Lower lobe of right lung (tissue), 2 donors: ENCODE results near the gene COL5A1. TPM values are rescaled to one million over a fixed set of nuclear protein-coding genes. Genes with fewer than 3 reads are reported as not detected.

Experiments used
- ATAC-seq, 2 donors: fragments of 200-7000 bp; cut with Tn5 transposase; one replicate each; pipeline ENCODE4 v1.9.1; 2020 to 2022; ENCODE audit warnings: mild to moderate bottlenecking in 2 of 2, moderate library complexity in 2 of 2
- DNase-seq: peaks from one replicate; pipeline ENCODE4 v3.0.0-alpha.2; 2020
- H3K27ac ChIP-seq: fragments of 200-600 bp; one replicate; pipeline ENCODE4 v1.8.0; 2022
- H3K27me3 ChIP-seq: fragments of 200-600 bp; one replicate; pipeline ENCODE4 v1.8.0; 2022; ENCODE audit warnings: low read depth
- H3K36me3 ChIP-seq: fragments of 200-600 bp; one replicate; pipeline ENCODE4 v1.8.0; 2022; ENCODE audit warnings: mild to moderate bottlenecking
- H3K4me1 ChIP-seq: fragments of 200-600 bp; one replicate; pipeline ENCODE4 v1.8.0; 2022
- H3K4me3 ChIP-seq: fragments of 200-600 bp; one replicate; pipeline ENCODE4 v1.8.0; 2022; ENCODE audit warnings: mild to moderate bottlenecking
- H3K9me3 ChIP-seq: fragments of 200-600 bp; one replicate; pipeline ENCODE4 v1.8.0; 2022
- CTCF ChIP-seq: fragments of 200-600 bp; IDR thresholded peaks from one replicate; pipeline ENCODE4 v1.8.0; 2022; ENCODE audit warnings: antibody characterized with exemption, mild to moderate bottlenecking
- intact Hi-C: fragments of 100-400 bp; cut with DNase I; formaldehyde crosslinking; loops from one replicate; pipeline ENCODE4 v1.11.0; 2022
- total RNA-seq: library from RNA; stranded (reverse); fragmentation: NEBNext Ultra II Directional; extraction: Animal tissue kit (Norgen Biotek cat#: 25700); gene quantifications from one replicate; pipeline ENCODE4 v1.2.1, GENCODE V29; 2021
- donor health status: DM: no; HTN: yes; CAD: no; lungs with severe emphysema.

COL5A1 gene
- total RNA-seq, 1 donor from 2014 or later = 29.0 TPM

- TF ChIP-seq CTCF = no peak
- Histone ChIP-seq H3K27me3 (no peaks in the 10 kb centered on the region), H3K27ac (no peak overlapping the region), H3K4me1 (no peaks in the 10 kb centered on the region), H3K36me3 (peaks cover 4% of the 10 kb centered on the region), H3K9me3 (no peaks in the 10 kb centered on the region), H3K4me3 (no peak overlapping the region)
- no peak for DNase-seq
- intact Hi-C loops = no loop called here
- no peak for ATAC-seq
These were observed 118.3 kb downstream of the COL5A1 start for GRCh38 chr9:134759913-134760312.

- Histone ChIP-seq H3K27ac (no peak overlapping the region), H3K9me3 (no peaks in the 10 kb centered on the region), H3K4me1 (peaks cover 2% of the 10 kb centered on the region), H3K36me3 (peaks cover 11% of the 10 kb centered on the region), H3K27me3 (no peaks in the 10 kb centered on the region), H3K4me3 (no peak overlapping the region)
- ATAC-seq (no peak), DNase-seq (no peak)
- intact Hi-C loops = no loop called here
- TF ChIP-seq CTCF = no peak
These were observed 119.3 kb downstream of the COL5A1 start for GRCh38 chr9:134760750-134761420.

GRCh38 chr9:134764473-134765269, 123.1 kb downstream of the COL5A1 start:
- Histone ChIP-seq H3K4me1 (peaks cover 4% of the 10 kb centered on the region), H3K36me3 (peaks cover 17% of the 10 kb centered on the region), H3K4me3 (no peak overlapping the region), H3K9me3 (no peaks in the 10 kb centered on the region), H3K27ac (no peak overlapping the region), H3K27me3 (no peaks in the 10 kb centered on the region)
- DNase-seq (peak; percentile 64), ATAC-seq (peak; percentile 73 to 80)
- intact Hi-C loops = no loop called here
- TF ChIP-seq CTCF = no peak

- H3K27me3 ChIP-seq = peaks cover 1% of the 10 kb centered on the region
- intact Hi-C loops = no loop called here
- no peak overlapping the region for H3K4me3 ChIP-seq
- no peak for DNase-seq
- TF ChIP-seq CTCF = no peak
- no peak for ATAC-seq
- H3K4me1 ChIP-seq = peaks cover 4% of the 10 kb centered on the region
- H3K9me3 ChIP-seq = no peaks in the 10 kb centered on the region
- H3K27ac ChIP-seq = no peak overlapping the region
- peaks cover 17% of the 10 kb centered on the region for H3K36me3 ChIP-seq
These were observed 124.2 kb downstream of the COL5A1 start for GRCh38 chr9:134765785-134766184.

GRCh38 chr9:134766587-134766986, 125.0 kb downstream of the COL5A1 start:
- intact Hi-C loops = no loop called here
- H3K4me3 ChIP-seq = no peak overlapping the region
- H3K9me3 ChIP-seq = no peaks in the 10 kb centered on the region
- peaks cover 13% of the 10 kb centered on the region for H3K36me3 ChIP-seq
- peaks cover 5% of the 10 kb centered on the region for H3K27me3 ChIP-seq
- H3K4me1 ChIP-seq = peaks cover 4% of the 10 kb centered on the region
- TF ChIP-seq CTCF = no peak
- ATAC-seq (no peak), DNase-seq (no peak)
- H3K27ac ChIP-seq = no peak overlapping the region
